Measurements from ENCODE around the gene TRIM24. TPM values are rescaled to one million over a fixed set of nuclear protein-coding genes. Genes with fewer than 3 reads are reported as not detected.
"Not testable (repeated sequence)": the region's sequence is repeated elsewhere in the genome, so short reads cannot be mapped to it uniquely, and the experiment has no call there.

TRIM24 gene
- total and polyA plus RNA-seq, 7 donors: 4.7 to 21.4 (median 15.0) TPM

DNA sequence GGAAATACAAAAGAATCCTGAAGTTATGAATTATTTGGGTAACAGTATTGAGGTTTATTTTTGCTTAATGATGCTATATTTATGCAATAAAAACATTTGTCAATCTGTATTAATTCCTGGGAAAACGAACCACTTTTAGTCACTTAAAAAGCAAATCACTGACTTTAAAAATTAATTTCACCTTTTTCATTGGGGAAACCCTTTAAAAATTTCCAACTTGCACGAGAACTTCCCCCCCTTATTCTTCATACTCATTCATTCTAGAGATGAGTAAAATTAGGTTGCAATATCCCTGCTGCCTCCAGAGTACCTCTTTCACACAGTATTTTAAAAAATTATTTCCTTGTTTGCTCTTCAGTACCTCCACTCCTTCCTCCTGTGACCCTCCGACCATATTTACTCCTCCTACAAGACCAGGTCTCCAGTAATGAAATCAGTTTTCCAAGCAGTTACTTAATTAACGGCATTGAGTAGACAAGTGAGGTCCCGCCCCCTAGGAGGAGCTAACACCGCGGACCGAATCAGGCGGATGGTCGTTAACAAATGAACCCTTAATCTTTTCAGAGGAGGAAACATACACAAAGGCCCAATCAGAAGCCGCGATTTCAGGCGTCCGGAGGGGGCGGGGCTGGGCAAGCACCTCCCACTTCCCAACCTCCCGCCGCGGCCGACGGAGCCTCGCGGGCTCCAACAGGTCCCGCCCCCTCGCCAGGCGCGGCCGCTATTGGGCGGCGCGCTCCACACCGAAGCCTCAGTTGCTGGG lies 465 bp upstream of the TRIM24 start:
- peaks cover 0 to 2% (median 0%) of the 10 kb centered on the region in 3 donors for H3K27me3 ChIP-seq (ENCODE audit: insufficient read depth in 3 of 3, low read length in 2 of 3)
- peak overlapping the region; percentile 90 for H3K4me3 ChIP-seq
- TF ChIP-seq, protein P1, sequence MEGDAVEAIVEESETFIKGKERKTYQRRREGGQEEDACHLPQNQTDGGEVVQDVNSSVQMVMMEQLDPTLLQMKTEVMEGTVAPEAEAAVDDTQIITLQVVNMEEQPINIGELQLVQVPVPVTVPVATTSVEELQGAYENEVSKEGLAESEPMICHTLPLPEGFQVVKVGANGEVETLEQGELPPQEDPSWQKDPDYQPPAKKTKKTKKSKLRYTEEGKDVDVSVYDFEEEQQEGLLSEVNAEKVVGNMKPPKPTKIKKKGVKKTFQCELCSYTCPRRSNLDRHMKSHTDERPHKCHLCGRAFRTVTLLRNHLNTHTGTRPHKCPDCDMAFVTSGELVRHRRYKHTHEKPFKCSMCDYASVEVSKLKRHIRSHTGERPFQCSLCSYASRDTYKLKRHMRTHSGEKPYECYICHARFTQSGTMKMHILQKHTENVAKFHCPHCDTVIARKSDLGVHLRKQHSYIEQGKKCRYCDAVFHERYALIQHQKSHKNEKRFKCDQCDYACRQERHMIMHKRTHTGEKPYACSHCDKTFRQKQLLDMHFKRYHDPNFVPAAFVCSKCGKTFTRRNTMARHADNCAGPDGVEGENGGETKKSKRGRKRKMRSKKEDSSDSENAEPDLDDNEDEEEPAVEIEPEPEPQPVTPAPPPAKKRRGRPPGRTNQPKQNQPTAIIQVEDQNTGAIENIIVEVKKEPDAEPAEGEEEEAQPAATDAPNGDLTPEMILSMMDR (IDR thresholded peaks at IDR 0.05): peak; percentile 33
- H3K27ac ChIP-seq: peak overlapping the region; percentile 25
- WGBS, 3 donors: 1 to 2% (median 2%) methylated on average over 26 to 31 of the region's 31 CpGs
- ATAC-seq (peak; percentile 96 to 98 (median 98)), DNase-seq (no peak)
- intact Hi-C loops (cut with DNase I): loop anchor here in 1 of 2 donors (10.0 kb wide), 1 partner anchor 105 kb away; no protein-coding TSS in a partner anchor
- H3K9me3 ChIP-seq: no peaks in the 10 kb centered on the region
- peaks cover 2% of the 10 kb centered on the region for H3K4me1 ChIP-seq
- H3K36me3 ChIP-seq (ENCODE audit: insufficient read depth in 1 of 2, low read depth in 1 of 2): no peaks in the 10 kb centered on the region

- peak overlapping the region; percentile 90 for H3K4me3 ChIP-seq
- H3K36me3 ChIP-seq (ENCODE audit: insufficient read depth in 1 of 2, low read depth in 1 of 2): no peaks in the 10 kb centered on the region
- peak; percentile 23 to 39 (median 29) for ATAC-seq
- intact Hi-C loops (cut with DNase I): loop anchor here in 1 of 2 donors (10.0 kb wide), 1 partner anchor 104 kb away; no protein-coding TSS in a partner anchor
- peak; percentile 58 to 74 for DNase-seq
- no peaks in the 10 kb centered on the region for H3K9me3 ChIP-seq
- TF ChIP-seq, protein P1 (IDR thresholded peaks at IDR 0.05): no peak
- 0% methylated on average over 46 to 84 of the region's 84 CpGs for WGBS, 3 donors
- H3K27me3 ChIP-seq (ENCODE audit: insufficient read depth in 3 of 3, low read length in 2 of 3): no peaks in the 10 kb centered on the region
- H3K27ac ChIP-seq: peak overlapping the region; percentile 88
- H3K4me1 ChIP-seq: peaks cover 9% of the 10 kb centered on the region
These were observed 869 bp downstream of the TRIM24 start for GRCh38 chr7:138460649-138461607.

- 96 to 99% (median 97%) methylated on average over 6 of the region's 6 CpGs for WGBS, 3 donors
- H3K27ac ChIP-seq; H3K9me3 ChIP-seq; DNase-seq; H3K27me3 ChIP-seq (ENCODE audit: insufficient read depth in 3 of 3, low read length in 2 of 3); H3K36me3 ChIP-seq (ENCODE audit: insufficient read depth in 1 of 2, low read depth in 1 of 2); ATAC-seq; H3K4me3 ChIP-seq: not testable (repeated sequence)
- intact Hi-C loops (cut with DNase I): loop anchor here in 1 of 2 donors (10.0 kb wide), 1 partner anchor 102 kb away; no protein-coding TSS in a partner anchor
- H3K4me1 ChIP-seq: peaks cover 13% of the 10 kb centered on the region
These were observed 3.2 kb downstream of the TRIM24 start for GRCh38 chr7:138463291-138463618.

GRCh38 chr7:138465046-138465445 lies 5.0 kb downstream of the TRIM24 start:
- intact Hi-C loops (cut with DNase I): loop anchor here in 1 of 2 donors (10.0 kb wide), 1 partner anchor 100 kb away; no protein-coding TSS in a partner anchor
- no peaks in the 10 kb centered on the region for H3K36me3 ChIP-seq (ENCODE audit: insufficient read depth in 1 of 2, low read depth in 1 of 2)
- no peaks in the 10 kb centered on the region for H3K27me3 ChIP-seq (ENCODE audit: insufficient read depth in 3 of 3, low read length in 2 of 3)
- no peak overlapping the region for H3K4me3 ChIP-seq
- no peaks in the 10 kb centered on the region for H3K9me3 ChIP-seq
- TF ChIP-seq, protein P1 (IDR thresholded peaks at IDR 0.05): no peak
- no peak overlapping the region for H3K27ac ChIP-seq
- WGBS, 3 donors: 62 to 71% (median 70%) methylated on average over 3 of the region's 3 CpGs
- ATAC-seq (no peak), DNase-seq (no peak)
- H3K4me1 ChIP-seq: peaks cover 27% of the 10 kb centered on the region

GRCh38 chr7:138466069-138466756 lies 6.2 kb downstream of the TRIM24 start:
- not testable (repeated sequence) for H3K9me3 ChIP-seq
- peaks cover 27% of the 10 kb centered on the region for H3K4me1 ChIP-seq
- 89 to 91% (median 90%) methylated on average over 11 of the region's 11 CpGs for WGBS, 3 donors

More at GRCh38 chr7:138466069-138466756, 6.2 kb downstream of the TRIM24 start:
- not testable (repeated sequence) for ATAC-seq; H3K36me3 ChIP-seq (ENCODE audit: insufficient read depth in 1 of 2, low read depth in 1 of 2); H3K27me3 ChIP-seq (ENCODE audit: insufficient read depth in 3 of 3, low read length in 2 of 3); DNase-seq; H3K4me3 ChIP-seq; H3K27ac ChIP-seq
- intact Hi-C loops (cut with DNase I): loop anchor here in 1 of 2 donors (10.0 kb wide), 1 partner anchor 99 kb away; no protein-coding TSS in a partner anchor
